ENCODE measurements around the gene LATS1. TPM values are rescaled to one million over a fixed set of nuclear protein-coding genes. Genes with fewer than 3 reads are reported as not detected.

The LATS1 gene
- total and polyA plus RNA-seq, 2 of the 8 experiments (the other 6 are each of a cell fraction or from before 2014, with no cell fraction given): 8.9 to 21.7 TPM

GRCh38 chr6:149756261-149756636 lies 38.3 kb upstream of the LATS1 start:
- Histone ChIP-seq H3K27me3 (replicated peaks in 1 of 4; ENCODE audit: control insufficient read depth in 3 of 4, extremely low read depth in 1 of 4, insufficient read depth in 3 of 4, low read length in 3 of 4) (no peaks in the 10 kb centered on the region), H2BK120ac (replicated peaks; ENCODE audit: low read depth, low read length) (no peak overlapping the region), H3K79me2 (ENCODE audit: control insufficient read depth in 1 of 2, insufficient read depth in 2 of 2, low read length in 2 of 2) (peaks cover 4 to 69% of the 10 kb centered on the region in 2 experiments), H3K27ac (ENCODE audit: low read depth, low read length) (no peak overlapping the region), H2BK15ac (ENCODE audit: low read length) (no peak overlapping the region), H4K8ac (ENCODE audit: extremely low read depth, insufficient read depth, low read length) (no peak overlapping the region), H3K23me2 (ENCODE audit: low read depth, low read length) (no peaks in the 10 kb centered on the region), H4K91ac (replicated peaks; ENCODE audit: insufficient read length, low read length) (no peak overlapping the region), H2AK5ac (ENCODE audit: low read depth, low read length) (no peak overlapping the region), H4K20me1 (replicated peaks in 1 of 2; ENCODE audit: control insufficient read depth in 1 of 2, insufficient read depth in 2 of 2, low read length in 2 of 2) (peaks cover 2 to 5% of the 10 kb centered on the region in 2 experiments), H3K4me1 (replicated peaks in 1 of 4; ENCODE audit: control insufficient read depth in 3 of 4, insufficient read depth in 4 of 4, low read length in 3 of 4) (no peaks in the 10 kb centered on the region), H3K56ac (replicated peaks; ENCODE audit: insufficient read length, low read depth, low read length) (no peak overlapping the region), H3K4me2 (ENCODE audit: insufficient read depth in 1 of 2, low read depth in 2 of 2, low read length in 2 of 2) (no peak overlapping the region), H2AFZ (ENCODE audit: low read length) (no peak overlapping the region), H3K4ac (replicated peaks; ENCODE audit: insufficient read length, low read depth, low read length) (no peak overlapping the region), H3K23ac (ENCODE audit: insufficient read length) (no peak overlapping the region), H4K5ac (ENCODE audit: insufficient read length, low read depth, low read length) (no peak overlapping the region), H2BK20ac (ENCODE audit: low read length) (no peak overlapping the region), H2BK5ac (ENCODE audit: low read depth, low read length) (no peak overlapping the region), H3K4me3 (ENCODE audit: extremely low read depth in 1 of 4, insufficient read depth in 2 of 4, low read depth in 3 of 4, low read length in 4 of 4) (no peak overlapping the region), H3K18ac (ENCODE audit: extremely low read depth, low read length) (no peak overlapping the region), H3K9ac (replicated peaks in 1 of 4; ENCODE audit: extremely low read depth in 1 of 4, low read depth in 3 of 4, low read length in 3 of 4) (no peak overlapping the region), H3K79me1 (ENCODE audit: low read depth, low read length) (no peaks in the 10 kb centered on the region; the same call in 1 of the 2 replicates), H3K14ac (ENCODE audit: insufficient read length) (no peak overlapping the region), H2BK12ac (ENCODE audit: low read depth, low read length) (no peak overlapping the region), H3K9me3 (ENCODE audit: insufficient read depth in 2 of 2, low read depth in 1 of 2, low read length in 1 of 2) (no peaks in the 10 kb centered on the region), H3K36me3 (ENCODE audit: control insufficient read depth in 2 of 4, insufficient read depth in 4 of 4, low read length in 3 of 4) (peaks cover 0 to 4% (median 0%) of the 10 kb centered on the region in 4 experiments; a peak in 1 of 8 replicates)
- no peak for DNase-seq (ENCODE audit: low read depth in 1 of 2, low spot score in 2 of 2)
- no peak for FAIRE-seq
- POLR2A ChIA-PET (ENCODE audit: partially characterized antibody): interaction anchor here (0.6 to 2.4 kb wide), 2 partner anchors 10 to 93 kb away, joined by 3 to 6 read pairs; partner anchors contain the start of gene NUP43
- CTCF ChIA-PET (ENCODE audit: partially characterized antibody): interaction anchor here (1.2 kb wide), 2 partner anchors 10 to 187 kb away, joined by 3 to 4 read pairs; partner anchors contain the start of gene NUP43
- WGBS, 2 experiments (ENCODE audit: extremely low coverage in 1 of 2, insufficient coverage in 1 of 2, insufficient read length in 1 of 2, insufficient replicate concordance in 2 of 2, low coverage in 1 of 2, low lambda C conversion rate in 2 of 2, missing lambda C conversion rate in 1 of 2): 71% methylated on average over 1 of the region's 7 CpGs; no CpG with 5 or more reads in 1 of the 2 experiments
- TF ChIP-seq PHF8 (conservative IDR thresholded peaks at IDR 0.05; ENCODE audit: low read depth, low read length) (no peak), HDAC6 (IDR thresholded peaks at IDR 0.05; ENCODE audit: low read depth, low read length) (no peak), KDM1A (IDR thresholded peaks at IDR 0.05; ENCODE audit: borderline replicate concordance, low read length) (no peak), MAX (IDR thresholded peaks at IDR 0.05) (no peak), SIN3A (conservative IDR thresholded peaks at IDR 0.05 in 1 of 2, IDR thresholded peaks at IDR 0.05 in 1 of 2; ENCODE audit: low read depth in 1 of 2, low read length in 2 of 2) (no peak), CREB1 (IDR thresholded peaks at IDR 0.05) (no peak), EZH2 (IDR thresholded peaks at IDR 0.05; ENCODE audit: low read depth, low read length, severe bottlenecking) (no peak), TAF7 (optimal IDR thresholded peaks at IDR 0.05; ENCODE audit: borderline replicate concordance, low read depth, low read length) (no peak)

Data from H1 (cell line).